ENCODE data around the gene MYO18A. TPM values are rescaled to one million over a fixed set of nuclear protein-coding genes. Genes with fewer than 3 reads are reported as not detected.
"Not testable (repeated sequence)": the region's sequence is repeated elsewhere in the genome, so short reads cannot be mapped to it uniquely, and the experiment has no call there.

Gene MYO18A
- total RNA-seq, 1 experiment from 2014 or later = 24.0 TPM

- no peaks in the 10 kb centered on the region for H3K9me3 Mint-ChIP-seq (ENCODE audit: unreplicated experiment)
Observed at GRCh38 chr17:29090750-29091605, 89.2 kb downstream of the MYO18A start.

GRCh38 chr17:29090108-29090507 lies 90.1 kb downstream of the MYO18A start:
- Mint-ChIP-seq H3K36me3 (ENCODE audit: insufficient read depth, unreplicated experiment) (peaks cover 24% of the 10 kb centered on the region), H3K4me3 (ENCODE audit: unreplicated experiment) (no peak overlapping the region), H3K9me3 (ENCODE audit: unreplicated experiment) (no peaks in the 10 kb centered on the region), H3K27me3 (ENCODE audit: insufficient read depth, unreplicated experiment) (no peaks in the 10 kb centered on the region), H3K4me1 (ENCODE audit: insufficient read depth, unreplicated experiment) (no peaks in the 10 kb centered on the region), H3K27ac (ENCODE audit: low read depth, unreplicated experiment) (no peak overlapping the region)
- POLR2A ChIA-PET = no interaction called here
- intact Hi-C loops (cut with micrococcal nuclease) = no loop called here
- BruUV-seq (replicated peaks) = no TSS peak
- DNase-seq (ENCODE audit: unreplicated experiment) = no peak
- CTCF ChIA-PET = interaction anchor here (1.3 to 1.6 kb wide), 2 partner anchors 27 to 126 kb away, joined by 3 to 4 read pairs; no protein-coding TSS in a partner anchor
- no peak for TF ChIP-seq CTCF (IDR thresholded peaks at IDR 0.05; ENCODE audit: unreplicated experiment)

More at GRCh38 chr17:29090750-29091605, 89.2 kb downstream of the MYO18A start:
- Mint-ChIP-seq H3K4me1 (ENCODE audit: insufficient read depth, unreplicated experiment) (no peaks in the 10 kb centered on the region), H3K36me3 (ENCODE audit: insufficient read depth, unreplicated experiment) (peaks cover 28% of the 10 kb centered on the region), H3K27ac (ENCODE audit: low read depth, unreplicated experiment) (no peak overlapping the region), H3K27me3 (ENCODE audit: insufficient read depth, unreplicated experiment) (no peaks in the 10 kb centered on the region), H3K4me3 (ENCODE audit: unreplicated experiment) (no peak overlapping the region)
- intact Hi-C loops (cut with micrococcal nuclease) = no loop called here
- no peak for TF ChIP-seq CTCF (IDR thresholded peaks at IDR 0.05; ENCODE audit: unreplicated experiment)
- POLR2A ChIA-PET = interaction anchor here (0.5 kb wide), 1 partner anchor 743 kb away, joined by 3 read pairs; no protein-coding TSS in a partner anchor
- BruUV-seq (replicated peaks) = no TSS peak
- CTCF ChIA-PET = interaction anchor here (0.6 to 2.3 kb wide), 5 partner anchors 26 to 804 kb away, joined by 3 to 12 read pairs (median 3); no protein-coding TSS in a partner anchor
- no peak for DNase-seq (ENCODE audit: unreplicated experiment)

- Mint-ChIP-seq H3K4me1 (ENCODE audit: insufficient read depth, unreplicated experiment) (no peaks in the 10 kb centered on the region), H3K27ac (ENCODE audit: low read depth, unreplicated experiment) (no peak overlapping the region), H3K27me3 (ENCODE audit: insufficient read depth, unreplicated experiment) (no peaks in the 10 kb centered on the region), H3K9me3 (ENCODE audit: unreplicated experiment) (no peaks in the 10 kb centered on the region), H3K36me3 (ENCODE audit: insufficient read depth, unreplicated experiment) (peaks cover 20% of the 10 kb centered on the region), H3K4me3 (ENCODE audit: unreplicated experiment) (no peak overlapping the region)
- ChIA-PET POLR2A (no interaction called here), CTCF (interaction anchor here (1.6 kb wide), 1 partner anchor 28 kb away, joined by 4 read pairs; no protein-coding TSS in a partner anchor)
- DNase-seq (ENCODE audit: unreplicated experiment) = no peak
- BruUV-seq (replicated peaks) = no TSS peak
- intact Hi-C loops (cut with micrococcal nuclease) = no loop called here
- no peak for TF ChIP-seq CTCF (IDR thresholded peaks at IDR 0.05; ENCODE audit: unreplicated experiment)
Observed at GRCh38 chr17:29089601-29090044, 90.6 kb downstream of the MYO18A start.

- DNase-seq (ENCODE audit: unreplicated experiment); intact Hi-C loops (cut with micrococcal nuclease); H3K4me1 Mint-ChIP-seq (ENCODE audit: insufficient read depth, unreplicated experiment); H3K4me3 Mint-ChIP-seq (ENCODE audit: unreplicated experiment); CTCF ChIA-PET; POLR2A ChIA-PET; H3K27me3 Mint-ChIP-seq (ENCODE audit: insufficient read depth, unreplicated experiment); BruUV-seq (replicated peaks); H3K9me3 Mint-ChIP-seq (ENCODE audit: unreplicated experiment); H3K27ac Mint-ChIP-seq (ENCODE audit: low read depth, unreplicated experiment): not testable (repeated sequence)
- peaks cover 19% of the 10 kb centered on the region for H3K36me3 Mint-ChIP-seq (ENCODE audit: insufficient read depth, unreplicated experiment)
Observed at GRCh38 chr17:29088782-29089181, 91.4 kb downstream of the MYO18A start.

Data from MCF 10A (cell line).